ENCODE data around the gene OGFR.
"Not testable (repeated sequence)": the region's sequence is repeated elsewhere in the genome, so short reads cannot be mapped to it uniquely, and the experiment has no call there.

OGFR gene

DNA sequence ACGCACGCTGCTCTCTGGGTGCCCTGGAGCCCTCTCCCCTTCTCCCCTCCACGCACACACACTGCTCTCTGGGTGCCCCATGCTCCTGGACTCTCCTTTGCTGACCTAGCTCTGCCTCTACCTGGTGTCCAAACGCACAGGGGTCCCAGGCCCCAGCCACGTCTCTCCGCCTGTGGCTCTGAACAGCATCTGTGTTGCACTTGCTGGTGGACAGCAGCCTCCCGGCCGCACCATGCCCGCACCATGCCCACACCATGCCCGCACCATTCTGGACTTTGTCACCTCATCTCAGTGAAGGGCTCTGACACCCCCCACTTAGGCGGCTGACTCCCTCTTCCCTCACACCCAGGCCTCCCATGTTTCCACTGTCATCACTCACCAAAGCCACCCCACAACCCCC is 35.2 kb downstream of the OGFR start:
- no peak for DNase-seq (ENCODE audit: low read depth)

DNA sequence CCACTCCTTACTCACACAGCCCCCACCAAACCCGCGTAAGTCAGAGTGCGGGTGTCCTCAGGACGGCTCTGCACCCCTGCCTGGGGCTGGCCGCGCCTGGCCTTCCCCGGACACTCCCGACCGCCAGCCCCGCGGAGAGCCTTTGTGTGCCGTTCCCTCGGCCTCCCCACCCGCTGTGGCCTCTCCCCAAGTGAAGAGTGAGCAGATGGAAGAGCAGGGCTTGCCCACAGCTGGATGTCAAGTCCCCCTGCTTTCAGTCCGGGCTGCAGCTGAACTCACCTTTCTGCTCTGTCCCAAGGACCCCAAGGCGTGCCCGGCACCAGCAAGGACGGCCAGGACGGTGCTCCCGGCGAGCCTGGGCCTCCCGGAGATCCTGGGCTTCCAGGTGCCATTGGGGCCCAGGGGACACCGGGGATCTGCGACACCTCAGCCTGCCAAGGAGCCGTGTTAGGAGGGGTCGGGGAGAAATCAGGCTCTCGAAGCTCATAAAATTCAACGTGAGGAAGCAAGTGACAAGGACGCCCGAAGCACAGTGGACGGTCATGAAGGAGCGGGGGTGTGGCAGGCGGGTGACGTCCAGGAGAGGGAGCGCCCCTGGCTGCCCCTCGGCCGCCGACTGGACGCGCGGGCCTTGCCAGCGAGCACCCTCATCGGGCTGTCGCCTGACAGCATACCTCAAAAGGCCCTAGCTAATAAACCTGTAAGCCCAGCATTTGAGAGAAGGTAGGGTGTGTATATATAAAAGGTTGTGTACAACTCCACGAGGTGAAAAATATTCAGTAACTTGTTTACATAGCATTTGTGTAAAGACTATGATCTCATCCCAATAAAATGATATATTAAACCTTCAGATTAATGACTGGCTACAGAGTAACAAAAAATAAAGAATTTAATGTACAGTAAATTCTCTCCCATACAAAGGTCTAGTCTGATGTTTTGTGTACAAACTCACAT is 35.9 kb downstream of the OGFR start:
- no peak for DNase-seq (ENCODE audit: low read depth)

DNA sequence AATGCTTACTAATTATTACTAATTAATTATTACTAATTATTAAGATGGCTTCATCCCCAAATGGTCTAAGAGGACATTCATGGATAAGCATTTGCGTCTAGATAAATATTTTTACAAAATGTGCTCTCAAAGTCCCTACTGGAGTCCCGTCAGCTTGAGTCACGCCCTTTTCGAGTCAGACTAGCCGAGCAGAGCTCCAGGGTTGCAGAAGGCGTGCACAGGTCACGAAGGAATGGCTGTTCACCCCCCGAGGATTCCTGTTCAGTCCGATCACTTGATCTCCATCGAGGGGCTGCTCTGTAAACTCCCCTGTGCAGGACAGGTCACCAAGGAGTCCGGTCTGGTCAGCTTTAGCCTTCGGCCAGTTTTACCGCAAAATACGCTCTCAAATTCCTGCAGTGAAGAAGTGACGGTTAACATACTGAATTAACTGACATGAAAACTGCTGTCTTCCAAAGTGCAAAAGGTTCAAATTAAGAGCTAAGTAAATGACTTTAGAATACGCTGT is 37.1 kb downstream of the OGFR start:
- no peak for DNase-seq (ENCODE audit: low read depth)

DNA sequence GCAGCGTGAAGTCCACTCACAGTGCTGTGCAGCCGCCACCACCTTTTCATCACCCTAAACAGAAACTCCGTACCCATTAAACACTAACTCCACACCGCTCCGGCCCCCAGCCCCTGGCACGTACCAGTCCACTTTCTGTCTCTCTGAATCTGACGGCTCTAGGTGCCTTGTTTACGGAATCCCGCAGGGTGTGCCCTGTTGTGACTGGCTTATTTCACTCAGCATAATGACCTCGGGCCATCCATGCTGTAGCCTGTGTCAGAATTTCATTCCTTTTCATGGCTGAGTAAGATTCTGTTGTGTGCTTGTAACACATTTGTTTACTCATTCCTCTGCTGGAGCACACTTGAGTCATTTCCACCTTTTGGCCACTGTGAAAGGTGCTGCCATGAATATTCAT is 39.0 kb downstream of the OGFR start:
- DNase-seq (ENCODE audit: low read depth), result no peak

DNA sequence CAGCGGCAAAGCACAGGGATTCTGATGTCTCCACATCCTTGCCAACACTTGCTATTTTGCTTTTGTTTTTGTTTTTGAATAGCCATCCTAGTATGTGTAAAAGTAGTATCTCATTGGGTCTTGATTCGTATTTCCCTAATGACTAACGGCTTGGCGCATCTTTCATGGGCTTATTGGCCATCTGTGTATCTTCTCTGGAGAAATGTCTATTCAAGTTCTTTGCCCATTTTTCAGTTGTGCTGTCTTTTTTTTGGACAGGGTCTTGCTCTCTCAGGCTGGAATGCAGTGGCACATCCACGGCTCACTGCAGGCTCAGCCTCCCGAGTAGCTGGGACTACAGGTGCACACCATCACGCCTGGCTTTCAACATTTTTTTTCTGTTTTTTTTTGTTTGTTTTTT is 39.5 kb downstream of the OGFR start:
- no peak for DNase-seq (ENCODE audit: low read depth)

DNA sequence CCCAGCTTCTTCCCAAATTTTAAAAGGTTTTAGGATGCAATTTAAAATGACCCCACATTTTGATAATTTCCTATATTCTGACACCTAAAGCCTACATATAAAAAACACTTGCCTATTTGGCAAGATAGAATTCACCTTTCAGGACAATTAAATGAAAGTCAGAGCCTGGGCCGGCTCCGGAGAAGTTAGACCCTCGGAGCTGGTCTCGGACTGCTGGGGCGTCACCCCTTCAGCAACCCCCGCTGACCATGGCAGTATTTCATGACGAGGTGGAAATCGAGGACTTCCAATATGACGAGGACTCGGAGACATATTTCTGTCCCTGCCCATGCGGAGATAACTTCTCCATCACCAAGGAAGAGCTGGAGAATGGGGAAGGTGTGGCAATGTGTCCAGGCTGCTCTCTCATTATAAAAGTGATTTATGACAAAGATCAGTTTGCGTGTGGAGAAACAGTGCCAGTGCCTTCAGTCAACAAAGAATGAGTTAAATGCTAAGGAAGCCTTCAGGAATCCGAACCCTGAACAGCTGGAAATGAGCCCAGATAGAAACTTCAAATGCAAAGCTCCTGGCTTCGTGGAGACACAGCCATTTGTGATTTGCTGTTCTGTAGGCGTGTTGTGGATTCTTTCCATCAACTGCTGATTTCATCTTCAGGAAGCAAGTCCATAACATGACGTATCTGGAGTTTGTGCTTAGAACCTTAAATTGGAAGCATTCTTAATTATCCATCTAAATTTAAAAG is 41.0 kb downstream of the OGFR start:
- no peak for DNase-seq (ENCODE audit: low read depth)

DNA sequence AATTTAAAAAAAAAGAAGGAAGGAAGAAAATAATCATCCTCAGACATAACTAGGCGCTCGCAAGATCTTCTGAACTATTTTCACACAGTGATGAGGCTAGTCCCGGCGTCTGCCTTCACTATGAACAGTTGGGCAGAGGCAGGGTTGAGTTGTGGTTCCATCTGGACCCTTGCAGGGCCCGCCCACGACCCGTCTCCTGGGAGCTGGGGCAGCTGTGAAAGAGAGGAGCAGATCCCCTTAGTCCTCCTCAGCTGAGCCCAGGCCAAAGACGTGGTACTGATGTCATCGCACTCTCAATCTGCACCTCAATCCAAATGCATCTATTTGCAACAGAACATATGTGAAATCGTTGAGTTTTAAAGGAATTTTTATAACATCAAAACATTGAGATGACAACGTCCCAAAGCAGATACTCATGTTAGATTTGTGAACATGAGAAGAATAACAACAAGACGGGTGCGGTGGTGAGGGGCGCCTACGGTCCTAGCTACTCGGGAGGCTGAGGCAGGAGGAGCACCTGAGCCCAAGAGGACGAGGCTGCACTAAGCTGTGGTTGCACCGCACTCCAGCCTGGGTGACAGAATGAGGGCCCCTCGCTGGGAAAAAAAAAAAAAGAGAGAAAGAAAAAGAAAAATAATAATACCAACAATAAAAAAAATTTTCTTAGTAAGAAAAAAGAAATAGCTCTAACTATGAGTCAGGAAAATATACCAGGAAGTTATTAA is 41.7 kb downstream of the OGFR start:
- no peak for DNase-seq (ENCODE audit: low read depth)

DNA sequence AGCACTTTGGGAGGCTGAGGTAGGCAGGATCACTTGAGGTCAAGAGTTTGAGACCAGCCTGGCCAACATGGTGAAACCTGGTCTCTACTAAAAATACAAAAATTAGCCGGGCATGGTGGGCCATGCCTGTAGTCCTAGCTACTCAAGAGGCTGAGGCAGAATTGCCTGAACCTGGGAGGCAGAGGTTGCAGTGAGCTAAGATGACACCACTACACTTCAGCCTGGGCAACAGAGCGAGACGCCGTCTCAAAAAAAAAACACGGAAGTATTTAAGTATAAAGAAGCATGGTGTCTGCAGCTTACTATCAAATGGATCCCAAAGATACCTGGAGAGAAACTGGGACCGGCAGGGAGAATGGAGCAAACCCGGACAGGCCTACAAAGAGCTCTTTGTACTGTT is 44.3 kb downstream of the OGFR start:
- DNase-seq (ENCODE audit: low read depth), result not testable (repeated sequence)

DNA sequence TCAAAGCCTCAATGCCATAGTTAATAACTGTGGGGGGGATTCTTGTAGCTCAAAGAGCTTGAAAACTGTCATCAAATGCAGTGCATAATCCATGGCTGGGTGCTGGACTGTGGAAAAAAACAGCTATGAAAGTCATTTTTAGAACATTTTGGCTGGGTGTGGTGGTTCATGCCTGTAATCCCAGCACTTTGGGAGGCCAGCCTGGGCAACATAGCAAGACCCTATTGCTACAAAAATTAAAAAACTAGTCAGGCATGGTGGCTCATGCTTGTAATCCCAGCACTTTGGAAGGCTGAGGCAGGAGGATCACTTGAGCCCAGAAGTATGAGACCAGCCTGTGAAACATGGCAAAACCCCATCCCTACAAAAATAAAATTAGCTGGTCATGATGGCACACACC is 44.8 kb downstream of the OGFR start:
- no peak for DNase-seq (ENCODE audit: low read depth)

DNA sequence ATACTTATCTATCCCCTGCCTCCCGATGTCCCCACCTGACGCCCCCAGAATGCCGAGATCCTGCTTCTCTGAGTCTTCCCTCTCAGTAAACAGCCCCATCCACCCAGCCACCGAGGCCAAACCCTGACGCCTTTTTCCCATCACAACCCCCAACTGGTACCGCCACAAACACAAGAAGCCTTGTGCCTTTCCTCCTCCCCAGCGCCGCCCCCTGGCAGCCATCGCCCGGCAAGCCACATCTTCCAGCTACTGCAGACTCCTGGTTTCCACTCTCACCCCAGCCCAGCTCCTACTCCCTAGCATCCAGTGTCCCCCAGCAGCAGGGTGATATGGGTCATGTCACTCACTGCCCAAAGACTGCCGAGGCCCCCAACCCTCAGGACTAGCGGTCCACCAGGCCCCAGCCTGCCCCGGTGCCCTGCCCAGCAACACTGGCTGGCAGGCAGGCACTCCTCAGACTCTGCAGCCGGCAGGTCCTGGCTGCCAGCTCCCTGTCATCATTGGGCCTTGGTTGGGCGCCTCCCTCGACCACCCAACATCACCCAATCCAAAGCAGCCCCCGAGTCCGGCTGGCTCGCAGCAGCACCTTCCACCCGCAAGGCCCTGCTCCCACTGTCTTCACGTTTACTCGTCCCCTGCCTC is 45.8 kb downstream of the OGFR start:
- no peak for DNase-seq (ENCODE audit: low read depth)

DNA sequence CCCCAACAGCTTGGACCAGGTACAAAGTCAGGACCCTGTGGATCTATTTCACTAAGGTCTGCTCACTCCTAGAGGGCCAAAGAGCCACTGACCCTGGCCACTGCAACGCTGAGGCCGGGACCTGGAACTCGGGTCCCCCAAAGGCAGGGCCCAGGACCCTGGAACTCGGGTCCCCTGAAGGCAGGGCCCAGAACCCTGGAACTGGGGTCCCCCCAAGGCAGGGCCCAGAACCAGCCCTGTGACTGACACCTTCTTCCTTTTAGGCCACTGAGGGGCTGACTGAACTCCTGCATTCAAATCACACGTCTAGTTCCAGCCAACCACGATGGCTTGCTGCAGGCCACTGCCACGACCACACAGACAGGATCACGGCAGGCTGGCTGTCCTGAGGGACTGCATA is 47.6 kb downstream of the OGFR start:
- DNase-seq (ENCODE audit: low read depth), result no peak

DNA sequence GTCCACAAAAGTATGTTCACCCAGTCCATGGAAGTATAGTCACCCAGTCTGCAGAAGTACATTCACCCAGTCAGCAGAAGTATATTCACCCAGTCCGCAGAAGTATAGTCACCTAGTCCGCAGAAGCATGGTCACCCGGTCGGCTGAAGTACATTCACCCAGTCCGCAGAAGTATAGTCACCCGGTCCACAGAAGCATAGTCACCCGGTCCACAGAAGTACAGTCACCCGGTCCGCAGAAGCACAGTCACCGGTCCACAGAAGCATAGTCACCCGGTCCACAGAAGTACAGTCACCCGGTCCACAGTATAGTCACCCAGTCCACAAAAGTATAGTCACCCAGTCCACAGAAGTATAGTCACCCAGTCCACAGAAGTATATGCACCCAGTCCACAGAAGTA is 48.2 kb downstream of the OGFR start:
- no peak for DNase-seq (ENCODE audit: low read depth)

DNA sequence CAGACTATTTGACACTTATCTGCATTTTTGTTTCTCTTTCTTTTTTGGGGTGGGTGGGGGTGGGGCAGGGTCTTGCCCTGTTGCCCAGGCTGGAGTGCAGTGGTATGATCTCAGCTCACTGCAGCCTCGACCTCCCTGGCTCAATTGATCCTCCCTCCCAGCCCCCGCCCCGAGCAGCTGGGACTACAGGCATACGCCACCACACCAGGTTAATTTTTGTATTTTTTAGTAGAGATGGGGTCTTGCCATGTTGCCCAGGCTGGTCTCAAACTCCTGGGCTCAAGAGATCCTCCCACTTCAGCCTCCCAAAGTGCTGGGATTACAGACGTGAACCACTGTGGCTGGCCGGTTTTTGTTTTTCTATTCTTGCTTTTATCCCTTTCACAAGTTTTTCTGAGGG is 48.7 kb downstream of the OGFR start:
- not testable (repeated sequence) for DNase-seq (ENCODE audit: low read depth)

DNA sequence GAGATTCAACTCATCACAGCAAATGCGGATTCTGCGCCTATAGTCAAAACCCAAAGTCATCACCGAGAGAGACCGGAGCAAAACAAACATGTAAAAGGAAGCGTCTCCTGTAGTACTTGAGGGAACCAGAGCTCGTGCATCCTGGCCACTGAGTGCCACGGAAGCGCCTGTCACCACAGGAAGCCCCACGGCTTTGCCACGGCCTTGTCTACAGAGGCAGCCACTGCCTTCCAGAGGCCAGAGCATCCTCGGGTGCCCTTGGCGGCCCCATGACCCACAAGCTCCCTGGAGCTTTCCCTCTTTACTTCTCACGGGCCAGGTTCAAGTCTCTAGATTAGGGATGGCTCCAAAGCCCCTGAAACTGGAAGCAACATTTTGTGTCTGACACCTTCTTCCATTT is 49.5 kb downstream of the OGFR start:
- DNase-seq (ENCODE audit: low read depth), result no peak

DNA sequence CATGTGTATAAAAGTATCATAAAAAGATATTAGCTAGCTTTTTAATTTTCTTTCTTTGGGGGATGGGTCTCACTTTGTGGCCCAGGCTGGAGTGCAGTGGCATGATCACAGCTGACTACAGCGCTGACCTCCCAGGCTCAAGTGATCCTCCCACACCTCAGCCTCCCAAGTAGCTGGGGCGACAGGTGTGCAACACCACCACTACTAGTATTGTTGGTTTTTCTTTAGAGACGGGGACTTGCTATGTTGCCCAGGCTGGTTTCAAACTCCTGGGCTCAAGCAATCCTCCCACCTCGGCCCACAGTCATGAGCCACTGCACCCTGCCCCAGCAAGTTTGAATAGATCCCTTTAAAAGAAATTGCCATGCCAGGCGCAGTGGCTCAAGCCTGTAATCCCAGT is 50.5 kb downstream of the OGFR start:
- DNase-seq (ENCODE audit: low read depth), result no peak

DNA sequence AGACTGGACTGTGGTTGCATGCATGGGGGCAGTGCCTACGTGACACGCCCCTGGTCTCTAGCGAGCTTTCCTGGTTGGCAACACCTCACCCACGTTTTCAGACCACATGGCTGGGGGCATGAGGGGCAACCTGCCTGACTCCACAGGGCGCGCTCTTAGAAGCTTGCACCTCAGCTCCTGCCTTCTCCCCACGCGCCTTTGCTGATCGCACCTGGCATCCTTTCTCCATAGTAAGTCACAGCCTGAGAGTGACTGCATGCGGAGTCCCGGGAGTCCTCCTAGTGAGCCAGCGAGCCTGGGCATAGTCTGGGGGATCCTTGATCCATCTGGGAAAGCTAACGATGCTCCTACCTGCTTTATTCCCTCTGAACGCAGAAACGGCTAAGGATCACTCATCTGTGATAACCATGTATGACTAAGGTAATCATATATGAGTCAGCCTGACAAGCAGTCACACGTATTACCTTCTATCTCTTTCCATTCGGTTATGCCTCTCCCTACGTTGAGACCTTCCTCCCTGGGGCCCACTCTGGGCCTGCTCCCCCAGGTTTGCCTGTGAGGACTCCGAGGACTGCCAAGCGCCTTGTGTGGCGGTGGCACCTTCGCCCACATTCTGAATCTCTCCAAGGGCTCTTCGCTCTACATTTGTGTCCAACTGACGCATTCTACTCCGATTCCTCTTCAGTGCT is 52.4 kb downstream of the OGFR start:
- no peak for DNase-seq (ENCODE audit: low read depth)

DNA sequence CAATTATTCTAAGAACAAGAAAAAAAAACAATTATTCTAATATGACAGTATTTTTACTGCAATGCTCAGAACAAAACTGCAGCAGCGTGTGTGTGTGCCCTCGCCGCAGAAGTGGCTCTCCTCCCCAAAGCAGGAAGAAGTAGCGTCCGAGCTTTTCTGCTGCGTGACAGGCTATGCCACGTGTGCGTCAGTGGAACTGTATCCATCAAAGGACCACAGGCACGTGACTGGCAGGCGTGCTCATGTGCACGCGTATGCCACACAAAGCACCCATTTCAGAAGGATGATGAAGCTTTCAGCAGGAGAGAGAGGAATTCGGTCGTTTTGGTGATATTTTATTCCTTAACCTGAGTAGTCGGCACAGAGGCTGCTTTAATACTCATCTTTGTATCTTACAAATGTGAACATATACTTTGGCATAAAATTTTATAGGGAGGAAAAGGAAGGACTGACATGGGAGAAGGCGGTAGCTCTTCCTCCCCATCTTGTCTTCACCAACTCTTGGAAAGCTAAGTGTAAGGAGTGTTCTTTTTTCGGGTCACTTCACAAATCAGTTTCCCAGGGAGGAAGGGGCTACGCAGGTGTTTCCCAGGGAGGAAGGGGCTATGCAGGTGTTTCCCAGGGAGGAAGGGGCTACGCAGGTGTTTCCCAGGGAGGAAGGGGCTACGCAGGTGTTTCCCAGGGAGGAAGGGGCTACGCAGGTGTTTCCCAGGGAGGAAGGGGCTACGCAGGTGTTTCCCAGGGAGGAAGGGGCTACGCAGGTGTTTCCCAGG is 53.6 kb downstream of the OGFR start:
- DNase-seq (ENCODE audit: low read depth), result no peak

DNA sequence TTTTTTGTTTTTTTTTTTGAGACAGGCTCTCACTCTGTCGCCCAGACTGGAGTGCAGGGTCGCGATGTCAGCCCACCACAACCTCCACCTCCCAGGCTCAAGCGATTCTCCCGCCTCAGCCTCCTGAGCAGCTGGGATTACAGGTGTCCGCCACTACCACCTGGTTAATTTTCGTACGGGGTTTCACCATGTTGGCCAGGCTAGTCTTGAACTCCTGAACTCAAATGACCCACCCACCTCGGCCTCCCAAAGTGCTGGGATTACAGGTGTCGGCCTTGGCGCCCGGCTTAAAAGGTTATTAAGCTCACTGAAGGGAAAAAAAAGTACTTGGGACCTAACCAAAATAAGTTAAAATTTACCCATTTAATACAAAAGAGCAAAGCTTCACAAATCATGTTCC is 55.1 kb downstream of the OGFR start:
- DNase-seq (ENCODE audit: low read depth), result no peak

DNA sequence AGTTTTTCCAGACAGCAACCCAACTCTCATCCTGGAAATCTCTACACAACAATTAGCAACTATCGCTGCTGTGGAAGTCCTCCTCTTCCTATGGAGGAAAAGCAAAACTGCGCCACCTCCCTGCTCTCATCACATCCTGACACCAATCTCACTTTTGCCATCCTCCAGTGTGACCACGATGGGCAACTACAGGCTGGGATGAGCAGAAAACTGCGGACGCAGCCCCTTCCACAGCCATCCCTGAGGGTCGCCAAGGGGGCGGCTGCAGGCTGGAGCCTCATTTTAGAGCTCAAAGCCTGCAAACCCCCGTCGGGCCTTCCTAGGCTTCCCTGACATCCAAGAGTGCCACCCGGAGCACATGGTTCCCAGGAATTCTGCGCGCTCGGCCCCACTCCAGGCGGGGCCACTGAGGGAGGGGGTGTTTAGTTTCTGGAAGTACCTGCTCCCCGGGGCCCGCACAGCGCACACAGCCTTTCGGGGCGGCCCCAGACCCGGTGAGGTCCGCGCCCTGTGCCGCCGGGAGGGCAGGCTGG is 55.8 kb downstream of the OGFR start:
- DNase-seq (ENCODE audit: low read depth), result no peak

DNA sequence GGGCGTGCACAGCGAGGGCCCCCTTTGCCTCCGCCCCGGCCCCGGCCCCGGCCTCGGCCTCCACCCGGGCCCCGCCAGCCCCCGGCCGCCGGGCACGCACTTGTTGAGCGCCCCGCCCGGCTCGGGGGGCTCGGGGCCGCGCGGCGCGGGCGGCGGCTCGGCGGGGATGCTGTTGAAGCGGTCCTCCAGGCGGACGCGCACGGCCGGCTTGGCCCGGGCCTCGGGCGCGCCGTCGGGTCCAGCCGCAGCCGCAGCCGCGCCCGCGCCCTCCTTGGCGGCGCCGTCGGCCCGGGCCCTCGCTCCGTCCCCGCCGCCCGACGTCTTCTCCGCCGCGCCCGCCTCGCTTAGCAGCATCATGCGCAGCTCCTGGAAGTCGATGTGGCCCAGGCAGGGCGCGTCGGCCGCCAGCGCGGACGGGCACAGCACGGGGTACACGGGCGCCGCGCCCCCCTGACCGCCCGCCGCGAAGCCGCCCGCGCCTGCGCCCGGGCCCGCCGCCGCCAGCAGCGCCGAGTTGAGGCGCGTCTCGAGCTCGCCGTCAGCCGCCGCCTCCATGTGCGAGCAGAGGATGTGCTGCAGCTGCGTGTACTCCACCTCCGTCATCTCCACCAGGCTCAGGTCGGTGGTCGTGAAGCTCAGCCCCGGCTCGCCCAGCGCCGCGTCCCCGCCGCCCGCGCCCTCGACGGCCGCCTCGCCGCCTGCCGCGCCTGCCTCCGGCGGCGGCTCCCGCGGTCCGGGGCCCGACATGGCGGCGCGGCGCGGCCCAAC is 56.5 kb downstream of the OGFR start:
- DNase-seq (ENCODE audit: low read depth), result peak; percentile 26
